SK-N-SH (cell line): ENCODE results near the gene HTR3A. TPM values are rescaled to one million over a fixed set of nuclear protein-coding genes. Genes with fewer than 3 reads are reported as not detected.
"Not testable (repeated sequence)": the region's sequence is repeated elsewhere in the genome, so short reads cannot be mapped to it uniquely, and the experiment has no call there.

Source experiments
- CTCF ChIA-PET: fragments of 300-600, 350-600 bp; formaldehyde crosslinking; extraction: SDS; loops from one replicate; lab custom pipeline; 2021; lab: Yijun Ruan, JAX
- POLR2A ChIA-PET: fragments of 350-600 bp; sonication (Branson Sonifier 250); formaldehyde crosslinking; extraction: SDS; loops from one replicate; lab custom pipeline; 2020; ENCODE audit warnings: antibody characterized with exemption, inconsistent platforms; lab: Yijun Ruan, JAX
- DNase-seq: peaks from one replicate; pipeline ENCODE4 v3.0.0; 2012
- H2AFZ ChIP-seq: fragments of 200-600 bp; sonication (generic); 2 replicates; pipeline ENCODE4 v1.8.1; 2016; ENCODE audit warnings: antibody characterized with exemption, mild to moderate bottlenecking, low read depth
- H3F3A ChIP-seq: fragments of 200-600 bp; sonication (generic); replicated peaks from 2 replicates; pipeline ENCODE3; 2016; ENCODE audit warnings: antibody characterized with exemption, mild to moderate bottlenecking; ENCODE audit not compliant: insufficient read depth
- H3K27ac ChIP-seq, 2 experiments: fragments of 200-500 bp in 1 of 2; fragments of 200-600 bp in 1 of 2; sonication (Bioruptor generic) in 1 of 2; sonication (generic), shearing (Covaris generic) in 1 of 2; 2 replicates each; pipeline versions ENCODE4 v1.5.1 to v1.6.1; 2014 to 2016; ENCODE audit warnings: low read depth in 2 of 2, inconsistent platforms in 1 of 2, low read length in 1 of 2, mild to moderate bottlenecking in 1 of 2, mixed read lengths in 1 of 2
- H3K27me3 ChIP-seq: fragments of 200-600 bp; sonication (generic), shearing (Covaris generic); 2 replicates; pipeline ENCODE4 v1.6.1; 2016; ENCODE audit warnings: mixed run types; ENCODE audit not compliant: insufficient read depth
- H3K36me3 ChIP-seq, 2 experiments: fragments of 200-500 bp in 1 of 2; fragments of 200-600 bp in 1 of 2; sonication (Bioruptor generic) in 1 of 2; sonication (generic) in 1 of 2; replicated peaks in 1 of 2; 2 replicates each; pipeline versions ENCODE3 to v1.5.1; 2014 to 2016; ENCODE audit warnings: low read length in 1 of 2, mild to moderate bottlenecking in 1 of 2; ENCODE audit not compliant: insufficient read depth in 2 of 2, control insufficient read depth in 1 of 2
- H3K4me1 ChIP-seq, 2 experiments: fragments of 200-500 bp in 1 of 2; fragments of 200-600 bp in 1 of 2; sonication (Bioruptor generic) in 1 of 2; sonication (generic), shearing (Covaris generic) in 1 of 2; 2 replicates each; pipeline versions ENCODE4 v1.5.1 to v1.6.1; 2014 to 2016; ENCODE audit warnings: low read depth in 1 of 2, low read length in 1 of 2, mixed run types in 1 of 2; ENCODE audit not compliant: insufficient read depth in 2 of 2, control insufficient read depth in 1 of 2
- H3K4me2 ChIP-seq: fragments of 200-600 bp; sonication (generic), shearing (Covaris generic); 2 replicates; pipeline ENCODE4 v1.6.1; 2017; ENCODE audit warnings: mixed run types
- H3K4me3 ChIP-seq, 2 experiments: fragments of 200-500 bp in 1 of 2; fragments of 200-600 bp in 1 of 2; sonication (Bioruptor generic) in 1 of 2; sonication (generic), shearing (Covaris generic) in 1 of 2; 2 replicates each; pipeline versions ENCODE4 v1.5.1 to v1.8.1; 2014 to 2016; ENCODE audit warnings: low read depth in 2 of 2, inconsistent platforms in 1 of 2, low read length in 1 of 2, mild to moderate bottlenecking in 1 of 2, mixed read lengths in 1 of 2, moderate library complexity in 1 of 2
- H3K79me2 ChIP-seq: fragments of 200-600 bp; sonication (generic); 2 replicates; pipeline ENCODE4 v1.8.1; 2017; ENCODE audit warnings: mild to moderate bottlenecking; ENCODE audit not compliant: insufficient read depth
- H3K9ac ChIP-seq: fragments of 200-600 bp; sonication (generic); 2 replicates; pipeline ENCODE4 v1.6.1; 2017; ENCODE audit warnings: mixed run types
- H3K9me2 ChIP-seq: fragments of 200-600 bp; sonication (generic); 2 replicates; pipeline ENCODE4 v1.6.1; 2017; ENCODE audit warnings: mixed run types
- H3K9me3 ChIP-seq: fragments of 200-600 bp; sonication (generic); 2 replicates; pipeline ENCODE4 v1.6.1; 2017; ENCODE audit warnings: mixed run types, mild to moderate bottlenecking, moderate library complexity
- H4K20me1 ChIP-seq: fragments of 200-600 bp; sonication (generic); 2 replicates; pipeline ENCODE4 v1.6.1; 2017; ENCODE audit warnings: mild to moderate bottlenecking, mixed run types; ENCODE audit not compliant: insufficient read depth
- CTCF ChIP-seq: fragments of 200-600 bp; sonication (generic); IDR thresholded peaks from 2 replicates; pipeline ENCODE4 v1.6.1; 2017; ENCODE audit warnings: antibody characterized with exemption, mild to moderate bottlenecking, moderate library complexity
- FOXM1 ChIP-seq: IDR thresholded peaks from 2 replicates; pipeline ENCODE4 v1.4.0; 2012; ENCODE audit warnings: low read depth, mild to moderate bottlenecking
- JUND ChIP-seq: IDR thresholded peaks from 2 replicates; pipeline ENCODE4 v1.4.0; 2012
- MAX ChIP-seq: IDR thresholded peaks from 2 replicates; pipeline ENCODE4 v1.4.0; 2012; ENCODE audit warnings: low read depth
- MEF2A ChIP-seq: IDR thresholded peaks from 2 replicates; pipeline ENCODE4 v1.4.0; 2012; ENCODE audit warnings: low read depth, borderline replicate concordance
- NFIC ChIP-seq: IDR thresholded peaks from 2 replicates; pipeline ENCODE4 v1.4.0; 2012; ENCODE audit warnings: borderline replicate concordance
- NRF1 ChIP-seq: IDR thresholded peaks from 2 replicates; pipeline ENCODE4 v1.6.1; 2012; ENCODE audit warnings: low read depth, mild to moderate bottlenecking, low read length
- PBX3 ChIP-seq: IDR thresholded peaks from 2 replicates; pipeline ENCODE4; 2012
- POLR2AphosphoS5 ChIP-seq: IDR thresholded peaks from 2 replicates; pipeline ENCODE4 v1.6.1; 2012; ENCODE audit warnings: low read depth, low read length
- RAD21 ChIP-seq: IDR thresholded peaks from 2 replicates; pipeline ENCODE4 v1.6.1; 2012; ENCODE audit warnings: mild to moderate bottlenecking, low read length
- RFX5 ChIP-seq: IDR thresholded peaks from 2 replicates; pipeline ENCODE4 v1.6.1; 2012; ENCODE audit warnings: mild to moderate bottlenecking, improper control_type of control experiment, low read length
- SMC3 ChIP-seq: IDR thresholded peaks from 2 replicates; pipeline ENCODE4 v1.6.1; 2012; ENCODE audit warnings: low read depth, low read length, improper control_type of control experiment
- TCF12 ChIP-seq: IDR thresholded peaks from 2 replicates; pipeline ENCODE4 v1.4.0; 2012
- ZBTB33 ChIP-seq: IDR thresholded peaks from 2 replicates; pipeline ENCODE4 v1.4.0; 2012; ENCODE audit warnings: low read depth, borderline replicate concordance
- WGBS: methylation state at CpG from one replicate; pipeline ENCODE4 v1.1.6; 2017; ENCODE audit warnings: low lambda C conversion rate; 5-methylcytosine and 5-hydroxymethylcytosine counted together
- polyA plus RNA-seq, 3 experiments: library from polyadenylated mRNA; depleted of rRNA; stranded (reverse); fragments of >200 nt; gene quantifications; 2 replicates each; pipeline ENCODE4 v1.2.3, GENCODE V29; 2012

HTR3A gene
- polyA plus RNA-seq, 1 of the 3 experiments (the other 2 are of a cell fraction), result not detected

GRCh38 chr11:113934193-113934592, 40.7 kb upstream of the HTR3A start:
- H3K9me2 ChIP-seq, H3F3A ChIP-seq, H3K36me3 ChIP-seq, H3K9me3 ChIP-seq, H2AFZ ChIP-seq, POLR2A ChIA-PET, H3K4me2 ChIP-seq, DNase-seq, H3K27ac ChIP-seq, H3K4me3 ChIP-seq, H3K9ac ChIP-seq, H3K79me2 ChIP-seq, H3K27me3 ChIP-seq, H3K4me1 ChIP-seq, H4K20me1 ChIP-seq: not testable (repeated sequence)
- 78% methylated on average over 3 of the region's 3 CpGs for WGBS
- CTCF ChIA-PET, result interaction anchor here (1.4 kb wide), 1 partner anchor 38 kb away, joined by 6 read pairs; no protein-coding TSS in a partner anchor

- no peak overlapping the region for H3K4me3 ChIP-seq
- ChIA-PET POLR2A (no interaction called here), CTCF (interaction anchor here (1.4 kb wide), 1 partner anchor 38 kb away, joined by 6 read pairs; no protein-coding TSS in a partner anchor)
- H3K36me3 ChIP-seq, result no peaks in the 10 kb centered on the region
- WGBS, result 15% methylated on average over 4 of the region's 4 CpGs
- H3K4me2 ChIP-seq, result no peak overlapping the region
- no peaks in the 10 kb centered on the region for H3K4me1 ChIP-seq
- no peak overlapping the region for H3K27ac ChIP-seq
- no peaks in the 10 kb centered on the region for H3K79me2 ChIP-seq
- H2AFZ ChIP-seq, result no peak overlapping the region
- no peaks in the 10 kb centered on the region for H3K9me2 ChIP-seq
- H3F3A ChIP-seq, result no peaks in the 10 kb centered on the region
- no peaks in the 10 kb centered on the region; the same call in 1 of the 2 replicates for H3K27me3 ChIP-seq
- no peak overlapping the region for H3K9ac ChIP-seq
- H3K9me3 ChIP-seq, result no peaks in the 10 kb centered on the region
- TF ChIP-seq POLR2AphosphoS5 (no peak), PBX3 (no peak), NFIC (no peak), ZBTB33 (no peak), MEF2A (no peak), RAD21 (no peak), FOXM1 (no peak), MAX (no peak), TCF12 (no peak), NRF1 (no peak)
- no peaks in the 10 kb centered on the region for H4K20me1 ChIP-seq
- no peak for DNase-seq
These were observed 40.1 kb upstream of the HTR3A start for GRCh38 chr11:113934761-113935160.

- Histone ChIP-seq H4K20me1 (no peaks in the 10 kb centered on the region), H3K4me3 (no peak overlapping the region), H3K4me2 (no peak overlapping the region), H2AFZ (no peak overlapping the region), H3K27ac (no peak overlapping the region), H3K9me2 (no peaks in the 10 kb centered on the region), H3K27me3 (no peaks in the 10 kb centered on the region; the same call in 1 of the 2 replicates), H3K9me3 (no peaks in the 10 kb centered on the region), H3K9ac (no peak overlapping the region), H3K79me2 (no peaks in the 10 kb centered on the region), H3K4me1 (no peaks in the 10 kb centered on the region), H3K36me3 (no peaks in the 10 kb centered on the region), H3F3A (no peaks in the 10 kb centered on the region)
- POLR2A ChIA-PET, result no interaction called here
- no peak for TF ChIP-seq RFX5
- no peak for TF ChIP-seq TCF12
- no peak for TF ChIP-seq JUND
- TF ChIP-seq MEF2A, result no peak
- no peak for TF ChIP-seq SMC3
- TF ChIP-seq CTCF, result no peak
- WGBS, result 17% methylated on average over 1 of the region's 4 CpGs
- CTCF ChIA-PET, result no interaction called here
- no peak for DNase-seq
These were observed 39.0 kb upstream of the HTR3A start for GRCh38 chr11:113935858-113936257.
